DOHH2 (cell line): Measurements from ENCODE around the gene ANKRD37.
A peak's percentile ranks its signal among the peaks of the same experiment; 100 is the strongest.

ENCODE experiments used
- H3F3A ChIP-seq: fragments of 200-600 bp; sonication (generic), shearing (Covaris generic); 2 replicates; pipeline ENCODE4 v1.6.0; 2016; ENCODE audit warnings: antibody characterized with exemption, mild to moderate bottlenecking; ENCODE audit not compliant: control insufficient read depth, insufficient read depth
- H3K27ac ChIP-seq: fragments of 200-600 bp; sonication (generic); 2 replicates; pipeline ENCODE4 v1.5.1; 2014; ENCODE audit warnings: low read depth, mild to moderate bottlenecking, low read length, moderate library complexity
- H3K27me3 ChIP-seq: fragments of 200-600 bp; sonication (generic); 2 replicates; pipeline ENCODE4 v1.6.1; 2014; ENCODE audit warnings: mild to moderate bottlenecking, low read length, mixed read lengths; ENCODE audit not compliant: control insufficient read depth
- H3K36me3 ChIP-seq: fragments of 200-600 bp; sonication (generic); 2 replicates; pipeline ENCODE4 v1.6.1; 2014; ENCODE audit warnings: mild to moderate bottlenecking, low read length, moderate library complexity, mixed read lengths; ENCODE audit not compliant: control insufficient read depth
- H3K4me1 ChIP-seq: fragments of 200-600 bp; sonication (generic); 2 replicates; pipeline ENCODE4 v1.6.1; 2014; ENCODE audit warnings: mild to moderate bottlenecking, low read length, mixed read lengths; ENCODE audit not compliant: control insufficient read depth
- H3K4me2 ChIP-seq: fragments of 200-600 bp; sonication (generic); 2 replicates; pipeline ENCODE4 v1.6.0; 2014; ENCODE audit warnings: mild to moderate bottlenecking, low read length, moderate library complexity
- H3K4me3 ChIP-seq: fragments of 200-600 bp; sonication (generic); 2 replicates; pipeline ENCODE4 v1.5.1; 2014; ENCODE audit warnings: mild to moderate bottlenecking, low read length, mixed read lengths
- H3K79me2 ChIP-seq: fragments of 200-600 bp; sonication (generic); 2 replicates; pipeline ENCODE4 v1.6.1; 2014; ENCODE audit warnings: mild to moderate bottlenecking, low read length, mixed read lengths; ENCODE audit not compliant: control insufficient read depth
- H3K9me2 ChIP-seq: fragments of 200-600 bp; sonication (generic); replicated peaks from 2 replicates; pipeline ENCODE4 v1.6.1; 2014; ENCODE audit warnings: mild to moderate bottlenecking, low read length, mixed read lengths; ENCODE audit not compliant: control insufficient read depth
- H3K9me3 ChIP-seq: fragments of 200-600 bp; sonication (generic); 2 replicates; pipeline ENCODE4 v1.6.1; 2014; ENCODE audit warnings: antibody characterized with exemption, low read length, mixed read lengths; ENCODE audit not compliant: control insufficient read depth, insufficient read depth
- H4K20me1 ChIP-seq: fragments of 200-600 bp; sonication (generic); 2 replicates; pipeline ENCODE4 v1.6.0; 2014; ENCODE audit warnings: low read depth, mild to moderate bottlenecking, antibody characterized with exemption, low read length, moderate library complexity; ENCODE audit not compliant: control insufficient read depth, insufficient read depth
- CTCF ChIP-seq: fragments of 200-600 bp; sonication (generic); IDR thresholded peaks from one replicate; pipeline ENCODE4 v1.5.1; 2014; ENCODE audit warnings: antibody characterized with exemption, mild to moderate bottlenecking, low read depth, low read length; ENCODE audit not compliant: poor library complexity, severe bottlenecking
- EZH2phosphoT487 ChIP-seq: fragments of 200-600 bp; sonication (generic); IDR thresholded peaks from 2 replicates; pipeline ENCODE4 v1.6.1; 2017; ENCODE audit warnings: borderline replicate concordance, mild to moderate bottlenecking, antibody characterized with exemption, low read length, moderate library complexity, mixed read lengths

The ANKRD37 gene

GRCh38 chr4:185421366-185422124 is 24.9 kb downstream of the ANKRD37 start:
- no peaks in the 10 kb centered on the region for H4K20me1 ChIP-seq
- H3K9me2 ChIP-seq = no peaks in the 10 kb centered on the region
- TF ChIP-seq CTCF (no peak), EZH2phosphoT487 (no peak)
- no peak overlapping the region for H3K4me2 ChIP-seq
- no peaks in the 10 kb centered on the region for H3K27me3 ChIP-seq
- H3K4me1 ChIP-seq = peaks cover 20% of the 10 kb centered on the region
- H3K27ac ChIP-seq = no peak overlapping the region
- peaks cover 20% of the 10 kb centered on the region for H3K36me3 ChIP-seq
- no peaks in the 10 kb centered on the region for H3F3A ChIP-seq
- no peaks in the 10 kb centered on the region for H3K9me3 ChIP-seq
- H3K4me3 ChIP-seq = no peak overlapping the region
- peaks cover 18% of the 10 kb centered on the region for H3K79me2 ChIP-seq

- no peak overlapping the region for H3K27ac ChIP-seq
- H3F3A ChIP-seq = no peaks in the 10 kb centered on the region
- no peak for TF ChIP-seq EZH2phosphoT487
- TF ChIP-seq CTCF = no peak
- H3K9me3 ChIP-seq = no peaks in the 10 kb centered on the region
- H4K20me1 ChIP-seq = no peaks in the 10 kb centered on the region
- H3K79me2 ChIP-seq = peaks cover 18% of the 10 kb centered on the region
- no peaks in the 10 kb centered on the region for H3K27me3 ChIP-seq
- H3K9me2 ChIP-seq = no peaks in the 10 kb centered on the region
- peak overlapping the region; percentile 96 for H3K4me2 ChIP-seq
- H3K4me1 ChIP-seq = peaks cover 20% of the 10 kb centered on the region
- peak overlapping the region; percentile 99 for H3K4me3 ChIP-seq
- H3K36me3 ChIP-seq = peaks cover 14% of the 10 kb centered on the region
Measured at GRCh38 chr4:185424905-185425646, 28.4 kb downstream of the ANKRD37 start.

GRCh38 chr4:185425647-185426352 is 29.2 kb downstream of the ANKRD37 start, which contains the start of gene UFSP2:
UFSP2 (minus strand) TSS chr4:185425964; CDS start chr4:185425868, 96 bp downstream.
- H3K27ac ChIP-seq = peak within 1 kb of the TSS; percentile 70
- no peaks in the 10 kb centered on the region for H3K9me3 ChIP-seq
- no peaks in the 10 kb centered on the region for H3K9me2 ChIP-seq
- H3K27me3 ChIP-seq = no peaks in the 10 kb centered on the region
- H3K4me3 ChIP-seq = peak within 1 kb of the TSS; percentile 99
- H3F3A ChIP-seq = no peaks in the 10 kb centered on the region
- TF ChIP-seq EZH2phosphoT487 (no peak), CTCF (no peak)
- no peaks in the 10 kb centered on the region for H4K20me1 ChIP-seq
- H3K4me1 ChIP-seq = peaks cover 20% of the 10 kb centered on the region
- peaks cover 18% of the 10 kb centered on the region for H3K79me2 ChIP-seq
- H3K36me3 ChIP-seq = peaks cover 14% of the 10 kb centered on the region
- peak within 1 kb of the TSS; percentile 96 for H3K4me2 ChIP-seq
